Measurements from ENCODE around the gene C9orf57. TPM values are rescaled to one million over a fixed set of nuclear protein-coding genes. Genes with fewer than 3 reads are reported as not detected.

The C9orf57 gene
- total RNA-seq, 1 donor from 2014 or later = not detected

DNA sequence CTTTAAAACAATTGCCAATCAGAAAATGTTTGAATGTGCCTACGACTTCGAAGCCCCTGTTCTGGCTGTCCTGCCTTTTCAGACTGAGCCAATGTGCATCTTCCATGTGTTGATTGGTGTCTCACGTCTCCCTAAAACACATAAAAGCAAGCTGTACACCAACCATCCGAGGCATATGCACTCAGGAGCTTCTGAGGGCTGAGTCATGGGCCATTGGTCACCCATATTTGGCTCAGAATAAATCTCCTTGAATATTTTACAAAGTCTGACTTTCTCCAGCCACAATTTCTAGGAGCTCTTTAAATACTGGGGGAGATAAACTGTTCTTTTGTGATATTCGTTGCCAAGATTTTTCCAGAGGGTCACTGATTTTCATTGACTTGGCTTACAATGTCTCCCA is 53.9 kb downstream of the C9orf57 start:
- Histone ChIP-seq H3K79me2 (ENCODE audit: insufficient read depth, low read length) (no peaks in the 10 kb centered on the region), H3K9ac (ENCODE audit: low read length) (no peak overlapping the region), H4K20me1 (ENCODE audit: insufficient read depth, low read length) (no peaks in the 10 kb centered on the region), H2AFZ (ENCODE audit: low read depth, low read length) (no peak overlapping the region), H3K27ac (ENCODE audit: low read depth, low read length) (no peak overlapping the region), H3K9me3 (ENCODE audit: insufficient read depth, low read depth, low read length) (no peaks in the 10 kb centered on the region), H3K4me2 (ENCODE audit: low read length) (no peak overlapping the region), H3K4me1 (ENCODE audit: insufficient read depth, low read length) (no peaks in the 10 kb centered on the region), H3K4me3 (ENCODE audit: insufficient read depth, low read depth, low read length) (no peak overlapping the region), H3K27me3 (ENCODE audit: insufficient read depth, low read length) (no peaks in the 10 kb centered on the region), H3K36me3 (ENCODE audit: insufficient read depth, low read length) (no peaks in the 10 kb centered on the region)
- Mint-ChIP-seq H3K27ac (ENCODE audit: unreplicated experiment) (no peak overlapping the region), H3K36me3 (ENCODE audit: low read depth, unreplicated experiment) (no peaks in the 10 kb centered on the region), H3K4me1 (ENCODE audit: low read depth, unreplicated experiment) (peaks cover 6% of the 10 kb centered on the region), H3K27me3 (ENCODE audit: low read depth, unreplicated experiment) (no peaks in the 10 kb centered on the region), H3K4me3 (ENCODE audit: unreplicated experiment) (no peak overlapping the region), H3K9me3 (ENCODE audit: unreplicated experiment) (peaks cover 2% of the 10 kb centered on the region)
- FAIRE-seq = no peak
- peak; percentile 16 for DNase-seq (ENCODE audit: low read depth)
- TF ChIP-seq, protein P1, sequence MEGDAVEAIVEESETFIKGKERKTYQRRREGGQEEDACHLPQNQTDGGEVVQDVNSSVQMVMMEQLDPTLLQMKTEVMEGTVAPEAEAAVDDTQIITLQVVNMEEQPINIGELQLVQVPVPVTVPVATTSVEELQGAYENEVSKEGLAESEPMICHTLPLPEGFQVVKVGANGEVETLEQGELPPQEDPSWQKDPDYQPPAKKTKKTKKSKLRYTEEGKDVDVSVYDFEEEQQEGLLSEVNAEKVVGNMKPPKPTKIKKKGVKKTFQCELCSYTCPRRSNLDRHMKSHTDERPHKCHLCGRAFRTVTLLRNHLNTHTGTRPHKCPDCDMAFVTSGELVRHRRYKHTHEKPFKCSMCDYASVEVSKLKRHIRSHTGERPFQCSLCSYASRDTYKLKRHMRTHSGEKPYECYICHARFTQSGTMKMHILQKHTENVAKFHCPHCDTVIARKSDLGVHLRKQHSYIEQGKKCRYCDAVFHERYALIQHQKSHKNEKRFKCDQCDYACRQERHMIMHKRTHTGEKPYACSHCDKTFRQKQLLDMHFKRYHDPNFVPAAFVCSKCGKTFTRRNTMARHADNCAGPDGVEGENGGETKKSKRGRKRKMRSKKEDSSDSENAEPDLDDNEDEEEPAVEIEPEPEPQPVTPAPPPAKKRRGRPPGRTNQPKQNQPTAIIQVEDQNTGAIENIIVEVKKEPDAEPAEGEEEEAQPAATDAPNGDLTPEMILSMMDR (IDR thresholded peaks at IDR 0.05; ENCODE audit: insufficient read depth, low read depth, low read length) = no peak
- no peak for TF ChIP-seq EZH2 (IDR thresholded peaks at IDR 0.05; ENCODE audit: insufficient read depth, low read length)

DNA sequence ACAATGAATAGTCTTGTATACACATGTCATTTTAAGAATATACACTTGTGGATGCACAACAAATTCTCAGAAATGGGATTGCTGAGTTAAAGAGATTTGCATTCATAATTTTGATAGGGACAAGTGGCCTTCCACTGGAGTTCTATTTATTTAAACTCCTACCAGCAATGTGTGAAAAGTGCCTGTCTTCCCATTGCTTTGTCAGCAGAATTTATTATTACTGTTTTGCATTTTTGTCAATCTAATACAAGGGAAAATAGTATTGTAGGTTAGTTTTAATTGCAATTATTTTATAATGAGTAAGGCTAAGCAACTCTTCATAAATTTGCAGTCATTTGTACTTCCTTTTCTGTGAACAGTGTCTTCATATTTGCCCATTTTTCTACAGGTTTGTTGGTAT is 55.0 kb downstream of the C9orf57 start:
- H3K4me1 ChIP-seq (ENCODE audit: insufficient read depth, low read length) = no peaks in the 10 kb centered on the region
- H3K9ac ChIP-seq (ENCODE audit: low read length) = no peak overlapping the region
- peaks cover 8% of the 10 kb centered on the region for H3K9me3 Mint-ChIP-seq (ENCODE audit: unreplicated experiment)
- H3K27me3 Mint-ChIP-seq (ENCODE audit: low read depth, unreplicated experiment) = no peaks in the 10 kb centered on the region
- H4K20me1 ChIP-seq (ENCODE audit: insufficient read depth, low read length) = no peaks in the 10 kb centered on the region
- H3K79me2 ChIP-seq (ENCODE audit: insufficient read depth, low read length) = no peaks in the 10 kb centered on the region
- H3K36me3 ChIP-seq (ENCODE audit: insufficient read depth, low read length) = no peaks in the 10 kb centered on the region
- no peaks in the 10 kb centered on the region for H3K27me3 ChIP-seq (ENCODE audit: insufficient read depth, low read length)
- H3K4me3 Mint-ChIP-seq (ENCODE audit: unreplicated experiment) = no peak overlapping the region
- no peak overlapping the region for H3K4me2 ChIP-seq (ENCODE audit: low read length)
- H3K27ac ChIP-seq (ENCODE audit: low read depth, low read length) = no peak overlapping the region
- FAIRE-seq = no peak
- H2AFZ ChIP-seq (ENCODE audit: low read depth, low read length) = no peak overlapping the region
- peaks cover 2% of the 10 kb centered on the region for H3K9me3 ChIP-seq (ENCODE audit: insufficient read depth, low read depth, low read length)
- TF ChIP-seq EZH2 (IDR thresholded peaks at IDR 0.05; ENCODE audit: insufficient read depth, low read length) = no peak
- TF ChIP-seq, protein P1 (IDR thresholded peaks at IDR 0.05; ENCODE audit: insufficient read depth, low read depth, low read length) = no peak
- no peak overlapping the region for H3K4me3 ChIP-seq (ENCODE audit: insufficient read depth, low read depth, low read length)
- H3K36me3 Mint-ChIP-seq (ENCODE audit: low read depth, unreplicated experiment) = no peaks in the 10 kb centered on the region
- no peak for DNase-seq (ENCODE audit: low read depth)
- H3K27ac Mint-ChIP-seq (ENCODE audit: unreplicated experiment) = no peak overlapping the region
- H3K4me1 Mint-ChIP-seq (ENCODE audit: low read depth, unreplicated experiment) = peaks cover 6% of the 10 kb centered on the region

Other genes starting within 250 kb of the C9orf57 start
- 19.6 and 21.3 TPM in 2 replicates for gene ABHD17B, start 149.4 kb downstream of the C9orf57 start, total RNA-seq
- gene C9orf85, start 149.0 kb downstream of the C9orf57 start, total RNA-seq = 15.2 TPM in 2 replicates
- not detected in 2 replicates for gene GDA, start 88.8 kb upstream of the C9orf57 start, total RNA-seq

Data from astrocyte (in vitro differentiated cells and primary cell).